B cell (primary cell): ENCODE results near the gene NUMBL. TPM values are rescaled to one million over a fixed set of nuclear protein-coding genes. Genes with fewer than 3 reads are reported as not detected.
"Not testable (repeated sequence)": the region's sequence is repeated elsewhere in the genome, so short reads cannot be mapped to it uniquely, and the experiment has no call there.

Source experiments
- ATAC-seq: fragments of 200-7000 bp; cut with Tn5 transposase; one replicate; pipeline ENCODE4 v1.10.0; 2021; ENCODE audit warnings: low read depth, mild to moderate bottlenecking, moderate number of reproducible peaks, moderate library complexity
- CTCF ChIA-PET: fragments of 350-600 bp; sonication (Branson Sonifier 250); formaldehyde crosslinking; loops from one replicate; lab custom pipeline; 2021; ENCODE audit warnings: antibody characterized with exemption, inconsistent platforms; lab: Charles Lee
- POLR2A ChIA-PET: fragments of 350-600 bp; sonication (Branson Sonifier 250); formaldehyde crosslinking; loops from one replicate; lab custom pipeline; 2021; ENCODE audit warnings: antibody characterized with exemption; lab: Charles Lee
- DNase-seq: peaks from one replicate; pipeline ENCODE4 v3.0.0; 2013
- H2AFZ ChIP-seq: 2 replicates; pipeline ENCODE4 v1.6.1; 2012; ENCODE audit warnings: mild to moderate bottlenecking, low read depth, low read length; ENCODE audit not compliant: insufficient read depth, poor library complexity, severe bottlenecking
- H3K27ac ChIP-seq, 2 donors: 1 replicate in 1 of 2; 2 replicates in 1 of 2; pipeline ENCODE4 v1.5.1; 2012 to 2013; ENCODE audit warnings: low read length in 2 of 2, mild to moderate bottlenecking in 2 of 2, moderate library complexity in 1 of 2
- H3K27me3 ChIP-seq, 4 experiments: fragments of 200-600 bp in 1 of 4; sonication (generic) in 1 of 4; replicated peaks in 1 of 4; 1 replicate in 2 of 4; 2 replicates in 2 of 4; pipeline versions ENCODE4 v1.6.1 to v1.7.0; 2013 to 2016; ENCODE audit warnings: low read length in 3 of 4, mild to moderate bottlenecking in 2 of 4, mixed read lengths in 1 of 4, moderate library complexity in 1 of 4; ENCODE audit not compliant: insufficient read depth in 4 of 4, control insufficient read depth in 3 of 4; ENCODE audit errors: control extremely low read depth in 1 of 4
- H3K36me3 ChIP-seq, 2 experiments: replicated peaks in 1 of 2; 1 replicate in 1 of 2; 2 replicates in 1 of 2; pipeline versions ENCODE4 v1.6.1 to v1.7.1; 2013; ENCODE audit warnings: low read length in 1 of 2; ENCODE audit not compliant: insufficient read depth in 2 of 2, control insufficient read depth in 1 of 2; ENCODE audit errors: control extremely low read depth in 1 of 2, extremely low read depth in 1 of 2
- H3K4me1 ChIP-seq, 2 donors: fragments of 200-600 bp in 1 of 2; sonication (generic) in 1 of 2; 1 replicate in 1 of 2; 2 replicates in 1 of 2; pipeline versions ENCODE4 v1.5.1 to v1.6.1; 2013 to 2017; ENCODE audit warnings: low read length in 2 of 2; ENCODE audit not compliant: control insufficient read depth in 2 of 2, insufficient read depth in 2 of 2
- H3K4me2 ChIP-seq: replicated peaks from 2 replicates; pipeline ENCODE3; 2012; ENCODE audit warnings: mild to moderate bottlenecking, low read depth, low read length; ENCODE audit not compliant: poor library complexity, severe bottlenecking
- H3K4me3 ChIP-seq, 5 experiments: fragments of 200-600 bp in 1 of 5; sonication (generic) in 1 of 5; 1 replicate in 3 of 5; 2 replicates in 2 of 5; pipeline versions ENCODE4 v1.5.1 to v1.7.0; 2011 to 2016; ENCODE audit warnings: low read length in 4 of 5, mild to moderate bottlenecking in 4 of 5, low read depth in 2 of 5, control low read depth in 1 of 5, moderate library complexity in 1 of 5; ENCODE audit not compliant: insufficient read depth in 1 of 5; ENCODE audit errors: control extremely low read depth in 1 of 5, extremely low read depth in 1 of 5
- H3K79me2 ChIP-seq: fragments of 200-600 bp; sonication (generic); one replicate; pipeline ENCODE4 v1.6.0; 2016; ENCODE audit warnings: low read length; ENCODE audit not compliant: control insufficient read depth, insufficient read depth
- H3K9ac ChIP-seq: fragments of 200-600 bp; sonication (generic); 2 replicates; pipeline ENCODE4 v1.6.1; 2017; ENCODE audit warnings: mild to moderate bottlenecking, low read length, moderate library complexity
- H3K9me3 ChIP-seq, 3 donors: one replicate each; pipeline versions ENCODE4 v1.6.1 to v1.7.1; 2013; ENCODE audit warnings: low read length in 2 of 3; ENCODE audit not compliant: control insufficient read depth in 2 of 3, insufficient read depth in 1 of 3; ENCODE audit errors: control extremely low read depth in 1 of 3
- H4K20me1 ChIP-seq: 2 replicates; pipeline ENCODE4 v1.6.0; 2012; ENCODE audit warnings: mild to moderate bottlenecking, low read length; ENCODE audit not compliant: insufficient read depth, control insufficient read depth, poor library complexity, severe bottlenecking
- H3K27ac Mint-ChIP-seq: one replicate; pipeline ENCODE4 v1.8.0; 2021; ENCODE audit warnings: mixed read lengths
- H3K27me3 Mint-ChIP-seq: one replicate; pipeline ENCODE4 v1.8.0; 2021; ENCODE audit warnings: mixed read lengths
- H3K4me1 Mint-ChIP-seq: one replicate; pipeline ENCODE4 v1.8.0; 2021; ENCODE audit warnings: mixed read lengths
- H3K4me3 Mint-ChIP-seq: one replicate; pipeline ENCODE4 v1.8.0; 2021; ENCODE audit warnings: mixed read lengths
- H3K9me3 Mint-ChIP-seq: one replicate; pipeline ENCODE4 v1.8.0; 2022; ENCODE audit warnings: mixed read lengths; ENCODE audit not compliant: insufficient read depth
- EZH2 ChIP-seq: IDR thresholded peaks from 2 replicates; pipeline ENCODE4 v1.6.1; 2012; ENCODE audit warnings: borderline replicate concordance, low read depth, mild to moderate bottlenecking, moderate library complexity, low read length; ENCODE audit not compliant: insufficient read depth, poor library complexity, severe bottlenecking
- WGBS: methylation state at CpG from one replicate; pipeline ENCODE4 v1.1.5; 2013; ENCODE audit warnings: missing lambda C conversion rate; ENCODE audit not compliant: insufficient coverage; 5-methylcytosine and 5-hydroxymethylcytosine counted together
- intact Hi-C: fragments of 100-400 bp; cut with micrococcal nuclease; formaldehyde crosslinking; loops from one replicate; pipeline ENCODE4 v1.10.0; 2022
- polyA plus RNA-seq: library from polyadenylated mRNA; depleted of rRNA; stranded (reverse); fragments of >200 nt; gene quantifications from 2 replicates; pipeline ENCODE4 v1.2.3, GENCODE V29; 2012
- total RNA-seq, 2 donors: library from RNA; stranded (reverse); fragments of 120-200 nt in 1 of 2; gene quantifications; 1 replicate in 1 of 2; 2 replicates in 1 of 2; pipeline versions ENCODE4 v1.2.3 to v1.2.4, GENCODE V29; 2013 to 2022
- TF ChIP-seq, protein P1 (sequence below): fragments of 200-600 bp; IDR thresholded peaks from one replicate; pipeline ENCODE4 v1.8.0; 2022; ENCODE audit warnings: antibody characterized with exemption, mild to moderate bottlenecking

The NUMBL gene
- total and polyA plus RNA-seq, 2 donors (not counting 1 experiment from before 2014, with no cell fraction given), result 7.8 to 21.8 TPM

DNA sequence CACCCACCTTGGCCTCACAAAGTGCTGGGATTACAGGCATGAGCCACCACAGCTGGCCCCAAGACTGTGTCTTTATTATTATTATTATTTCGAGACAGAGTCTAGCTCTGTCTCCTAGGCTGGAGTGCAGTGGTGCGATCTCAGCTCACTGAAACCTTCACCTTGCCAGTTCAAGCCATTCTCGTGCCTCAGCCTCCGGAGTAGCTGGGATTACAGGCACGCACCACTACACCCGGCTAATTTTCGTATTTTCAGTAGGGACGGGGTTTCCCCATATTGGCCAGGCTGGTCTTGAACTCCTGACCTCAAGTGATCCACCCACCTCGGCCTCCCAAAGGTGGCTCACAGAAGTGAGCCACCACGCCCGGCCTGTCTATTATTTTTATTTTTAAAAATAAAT, 38.1 kb downstream of the NUMBL start:
- H3K4me2 ChIP-seq, intact Hi-C loops, H3K4me3 Mint-ChIP-seq, H3K27me3 ChIP-seq, H3K27ac Mint-ChIP-seq, POLR2A ChIA-PET, H3K27ac ChIP-seq, H3K4me1 ChIP-seq, CTCF ChIA-PET, H3K9me3 Mint-ChIP-seq, H3K4me3 ChIP-seq, ATAC-seq, H3K79me2 ChIP-seq, H4K20me1 ChIP-seq, H3K9me3 ChIP-seq, H3K36me3 ChIP-seq, H3K27me3 Mint-ChIP-seq, H2AFZ ChIP-seq, H3K4me1 Mint-ChIP-seq, H3K9ac ChIP-seq, DNase-seq: not testable (repeated sequence)
- 64% methylated on average over 7 of the region's 11 CpGs for WGBS

DNA sequence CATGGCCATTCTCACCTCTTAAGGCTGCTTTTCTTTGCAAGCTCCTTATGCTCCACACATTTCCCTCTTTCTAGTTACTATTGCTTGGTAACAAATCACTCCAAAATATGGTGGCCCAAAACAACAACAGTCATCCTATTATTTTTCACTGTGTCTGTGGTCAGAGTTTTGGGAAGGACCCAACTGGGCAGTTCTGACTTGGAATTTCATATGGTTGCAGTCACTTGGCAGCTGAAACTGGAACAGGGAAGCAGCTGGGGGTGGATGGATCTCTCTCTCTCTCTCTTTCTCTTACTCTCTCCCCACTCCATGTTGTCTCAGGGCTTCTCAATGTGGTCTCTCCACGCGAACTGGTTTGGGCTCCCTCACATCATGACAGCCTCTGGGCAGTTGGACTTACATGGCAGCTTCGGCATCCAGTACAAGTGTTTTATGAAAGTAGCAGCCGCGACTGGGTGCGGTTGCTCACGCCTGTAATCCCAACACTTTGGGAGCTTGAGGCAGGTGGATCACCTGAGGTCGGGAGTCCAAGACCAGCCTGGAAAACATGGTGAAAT, 39.6 kb downstream of the NUMBL start:
- POLR2A ChIA-PET, result no interaction called here

DNA sequence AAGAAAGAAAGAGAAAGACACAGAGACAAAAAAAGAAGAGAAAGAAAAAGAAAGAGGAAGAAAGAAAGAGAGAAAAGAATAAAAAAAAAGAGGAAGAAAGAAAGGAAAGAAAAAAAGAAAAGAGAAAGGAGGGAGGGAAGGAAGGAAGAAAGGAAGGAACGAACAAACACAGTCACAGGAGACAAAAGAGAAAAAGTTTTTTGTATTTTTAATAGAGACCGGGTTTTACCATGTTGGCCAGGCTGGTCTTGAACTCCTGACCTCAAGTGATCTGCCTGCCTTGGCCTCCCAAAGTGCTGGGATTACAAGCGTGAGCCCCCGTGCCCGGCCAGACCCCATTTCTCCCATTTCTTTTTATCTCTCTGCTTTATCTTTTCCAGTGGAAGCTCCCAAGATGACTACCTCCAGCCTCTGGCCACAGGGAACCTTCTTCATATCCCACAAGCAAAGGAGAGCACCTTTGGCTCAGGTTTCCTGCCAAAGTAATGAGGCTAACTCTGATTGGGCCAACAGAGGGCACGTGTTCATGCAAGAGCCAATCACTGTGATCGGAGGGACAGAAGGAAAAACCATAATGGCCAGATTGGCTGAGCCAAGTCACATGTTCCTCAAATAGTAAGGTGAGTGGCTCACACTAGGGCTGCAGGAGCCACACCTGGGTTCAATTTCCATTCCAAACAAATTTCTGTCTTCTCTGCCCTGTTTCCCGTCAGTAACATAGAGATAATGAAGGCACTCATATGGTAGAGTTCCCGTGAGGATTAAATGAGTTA, 40.4 kb downstream of the NUMBL start:
- H3K36me3 ChIP-seq, DNase-seq, H3K79me2 ChIP-seq, H3K4me2 ChIP-seq, H3K4me1 Mint-ChIP-seq, H3K4me3 Mint-ChIP-seq, H3K9me3 ChIP-seq, POLR2A ChIA-PET, H2AFZ ChIP-seq, H4K20me1 ChIP-seq, H3K4me1 ChIP-seq, H3K4me3 ChIP-seq, H3K9me3 Mint-ChIP-seq, H3K27ac Mint-ChIP-seq, H3K27me3 ChIP-seq, H3K27ac ChIP-seq, H3K9ac ChIP-seq, intact Hi-C loops, ATAC-seq, CTCF ChIA-PET: not testable (repeated sequence)
- 96% methylated on average over 3 of the region's 9 CpGs for WGBS
- H3K27me3 Mint-ChIP-seq, result peaks cover 13% of the 10 kb centered on the region

More for the DNA sequence above, 39.6 kb downstream of the NUMBL start:
- ATAC-seq (no peak), DNase-seq (no peak)
- H3K9me3 Mint-ChIP-seq, result no peaks in the 10 kb centered on the region
- TF ChIP-seq, protein P1, sequence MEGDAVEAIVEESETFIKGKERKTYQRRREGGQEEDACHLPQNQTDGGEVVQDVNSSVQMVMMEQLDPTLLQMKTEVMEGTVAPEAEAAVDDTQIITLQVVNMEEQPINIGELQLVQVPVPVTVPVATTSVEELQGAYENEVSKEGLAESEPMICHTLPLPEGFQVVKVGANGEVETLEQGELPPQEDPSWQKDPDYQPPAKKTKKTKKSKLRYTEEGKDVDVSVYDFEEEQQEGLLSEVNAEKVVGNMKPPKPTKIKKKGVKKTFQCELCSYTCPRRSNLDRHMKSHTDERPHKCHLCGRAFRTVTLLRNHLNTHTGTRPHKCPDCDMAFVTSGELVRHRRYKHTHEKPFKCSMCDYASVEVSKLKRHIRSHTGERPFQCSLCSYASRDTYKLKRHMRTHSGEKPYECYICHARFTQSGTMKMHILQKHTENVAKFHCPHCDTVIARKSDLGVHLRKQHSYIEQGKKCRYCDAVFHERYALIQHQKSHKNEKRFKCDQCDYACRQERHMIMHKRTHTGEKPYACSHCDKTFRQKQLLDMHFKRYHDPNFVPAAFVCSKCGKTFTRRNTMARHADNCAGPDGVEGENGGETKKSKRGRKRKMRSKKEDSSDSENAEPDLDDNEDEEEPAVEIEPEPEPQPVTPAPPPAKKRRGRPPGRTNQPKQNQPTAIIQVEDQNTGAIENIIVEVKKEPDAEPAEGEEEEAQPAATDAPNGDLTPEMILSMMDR, result no peak
- no peak for TF ChIP-seq EZH2
- Histone ChIP-seq H3K4me2 (no peak overlapping the region), H3K79me2 (no peaks in the 10 kb centered on the region), H3K9ac (no peak overlapping the region), H4K20me1 (no peaks in the 10 kb centered on the region), H3K27ac (no peak overlapping the region), H3K36me3 (no peaks in the 10 kb centered on the region), H3K27me3 (peaks cover 0 to 7% (median 0%) of the 10 kb centered on the region in 4 experiments), H2AFZ (no peak overlapping the region), H3K9me3 (no peaks in the 10 kb centered on the region), H3K4me3 (no peak overlapping the region), H3K4me1 (no peaks in the 10 kb centered on the region)
- H3K27me3 Mint-ChIP-seq, result peaks cover 10% of the 10 kb centered on the region
- no peak overlapping the region for H3K4me3 Mint-ChIP-seq
- 91% methylated on average over 8 of the region's 8 CpGs for WGBS
- CTCF ChIA-PET, result no interaction called here
- no peaks in the 10 kb centered on the region for H3K4me1 Mint-ChIP-seq
- intact Hi-C loops, result no loop called here
- no peak overlapping the region for H3K27ac Mint-ChIP-seq
